ENCODE measurements around the gene MCTP2.

The MCTP2 gene

GRCh38 chr15:94327356-94327936, 96.1 kb downstream of the MCTP2 start:
- no peak overlapping the region for H3K4me3 ChIP-seq (replicated peaks; ENCODE audit: low read depth, low read length)
- peak; percentile 5 for DNase-seq (ENCODE audit: extremely low read depth, low read depth)
- peak; percentile 52 for TF ChIP-seq CTCF (IDR thresholded peaks at IDR 0.05; ENCODE audit: low read depth, low read length, missing control alignments)

- TF ChIP-seq CTCF (IDR thresholded peaks at IDR 0.05; ENCODE audit: low read depth, low read length, missing control alignments), result no peak
- no peak for DNase-seq (ENCODE audit: extremely low read depth, low read depth)
- H3K4me3 ChIP-seq (replicated peaks; ENCODE audit: low read depth, low read length), result no peak overlapping the region
Measured at GRCh38 chr15:94331731-94332130, 100.4 kb downstream of the MCTP2 start.

- TF ChIP-seq CTCF (IDR thresholded peaks at IDR 0.05; ENCODE audit: low read depth, low read length, missing control alignments), result no peak
- DNase-seq (ENCODE audit: extremely low read depth, low read depth), result no peak
- no peak overlapping the region for H3K4me3 ChIP-seq (replicated peaks; ENCODE audit: low read depth, low read length)
Measured at GRCh38 chr15:94335616-94336015, 104.3 kb downstream of the MCTP2 start.

- no peak for TF ChIP-seq CTCF (IDR thresholded peaks at IDR 0.05; ENCODE audit: low read depth, low read length, missing control alignments)
- no peak for DNase-seq (ENCODE audit: extremely low read depth, low read depth)
Measured at GRCh38 chr15:94336817-94337467, 105.6 kb downstream of the MCTP2 start.

GRCh38 chr15:94338243-94338846, 107.0 kb downstream of the MCTP2 start:
- no peak for TF ChIP-seq CTCF (IDR thresholded peaks at IDR 0.05; ENCODE audit: low read depth, low read length, missing control alignments)
- H3K4me3 ChIP-seq (replicated peaks; ENCODE audit: low read depth, low read length), result no peak overlapping the region
- DNase-seq (ENCODE audit: extremely low read depth, low read depth), result no peak

More at GRCh38 chr15:94336817-94337467, 105.6 kb downstream of the MCTP2 start:
- no peak overlapping the region for H3K4me3 ChIP-seq (replicated peaks; ENCODE audit: low read depth, low read length)

GRCh38 chr15:94346282-94346681, 114.9 kb downstream of the MCTP2 start:
- no peak overlapping the region for H3K4me3 ChIP-seq (replicated peaks; ENCODE audit: low read depth, low read length)
- no peak for DNase-seq (ENCODE audit: extremely low read depth, low read depth)
- no peak for TF ChIP-seq CTCF (IDR thresholded peaks at IDR 0.05; ENCODE audit: low read depth, low read length, missing control alignments)

Data from HFF-Myc (cell line).